ENCODE data around the gene LILRB5. TPM values are rescaled to one million over a fixed set of nuclear protein-coding genes. Genes with fewer than 3 reads are reported as not detected.

Gene LILRB5
- total RNA-seq, 2 experiments from 2014 or later, result not detected

Small RNAs within 50 kb of the gene (microRNA-seq; reads per million reads assigned to microRNA genes)
- not detected for gene MIR4752

Other genes with a start within 250 kb of the LILRB5 start
- not detected for gene VSTM1, start 193.4 kb downstream of the LILRB5 start, total RNA-seq
- gene TARM1, start 175.9 kb downstream of the LILRB5 start, total RNA-seq, result not detected
- under 1 TPM; 0.44 to 0.47 TPM for gene OSCAR, start 156.5 kb downstream of the LILRB5 start, total RNA-seq
- gene NDUFA3, start 154.4 kb downstream of the LILRB5 start, total RNA-seq, result 100 to 1,000 TPM; 121 to 127 TPM
- gene TFPT, start 141.6 kb downstream of the LILRB5 start, total RNA-seq, result 10 to 100 TPM; 49.4 to 50.5 TPM
- gene PRPF31, start 141.5 kb downstream of the LILRB5 start, total RNA-seq, result 10 to 100 TPM; 63.6 to 89.0 TPM
- gene CNOT3, start 119.5 kb downstream of the LILRB5 start, total RNA-seq, result 10 to 100 TPM; 67.5 to 83.1 TPM
- 1 to 10 TPM; 8.0 to 8.6 TPM for gene LENG1, start 97.6 kb downstream of the LILRB5 start, total RNA-seq
- 1 to 10 TPM in 1 of 2 experiments, under 1 TPM in 1; 0.89 to 1.3 TPM for gene TMC4, start 84.1 kb downstream of the LILRB5 start, total RNA-seq
- gene MBOAT7, start 67.7 kb downstream of the LILRB5 start, total RNA-seq, result 10 to 100 TPM; 54.7 to 76.3 TPM
- 10 to 100 TPM; 11.4 to 13.5 TPM for gene TSEN34, start 66.0 kb downstream of the LILRB5 start, total RNA-seq
- 1,000 to 10,000 TPM; 1,212 to 1,220 TPM for gene RPS9, start 56.4 kb downstream of the LILRB5 start, total RNA-seq
- gene LILRB3, start 34.3 kb downstream of the LILRB5 start, total RNA-seq, result under 1 TPM in 1 of 2 experiments, not detected in 1; 0.35 TPM
- not detected for gene LILRA6, start 14.5 kb downstream of the LILRB5 start, total RNA-seq
- gene LILRB2, start 23.8 kb upstream of the LILRB5 start, total RNA-seq, result not detected
- gene LILRA5, start 55.9 kb upstream of the LILRB5 start, total RNA-seq, result not detected
- not detected for gene LILRA4, start 81.9 kb upstream of the LILRB5 start, total RNA-seq
- gene LAIR1, start 107.7 kb upstream of the LILRB5 start, total RNA-seq, result 10 to 100 TPM; 64.1 to 71.6 TPM
- 1 to 10 TPM in 1 of 2 experiments, under 1 TPM in 1; 0.93 to 1.2 TPM for gene TTYH1, start 158.2 kb upstream of the LILRB5 start, total RNA-seq
- gene LENG8, start 191.9 kb upstream of the LILRB5 start, total RNA-seq, result 100 to 1,000 TPM; 191 to 282 TPM
- gene LENG9, start 206.5 kb upstream of the LILRB5 start, total RNA-seq, result 1 to 10 TPM; 6.3 to 7.2 TPM
- under 1 TPM in 1 of 2 experiments, not detected in 1; 0.61 TPM for gene CDC42EP5, start 216.0 kb upstream of the LILRB5 start, total RNA-seq
- 1 to 10 TPM; 1.4 to 6.8 TPM for gene LAIR2, start 245.6 kb upstream of the LILRB5 start, total RNA-seq

All from activated CD8-positive, alpha-beta memory T cell treated with anti-CD3 and anti-CD28 coated beads, Interleukin-2, amount 10 ng/mL, durations not matched to agents 7 days and 5 days (primary cell).